ENCODE data around the gene GABBR2.

GRCh38 chr9:98635374-98635773, 73.4 kb downstream of the GABBR2 start:
- TF ChIP-seq ZFX (IDR thresholded peaks at IDR 0.05) (no peak), CTCF (conservative IDR thresholded peaks at IDR 0.05) (no peak)
